GM21786 (cell line): ENCODE results near the gene NACAD.

ENCODE experiments used
- ATAC-seq: cut with Tn5 transposase; IDR thresholded peaks from one replicate; pipeline ENCODE4 v1.9.1; 2021; ENCODE audit not compliant: unreplicated experiment

NACAD gene

DNA sequence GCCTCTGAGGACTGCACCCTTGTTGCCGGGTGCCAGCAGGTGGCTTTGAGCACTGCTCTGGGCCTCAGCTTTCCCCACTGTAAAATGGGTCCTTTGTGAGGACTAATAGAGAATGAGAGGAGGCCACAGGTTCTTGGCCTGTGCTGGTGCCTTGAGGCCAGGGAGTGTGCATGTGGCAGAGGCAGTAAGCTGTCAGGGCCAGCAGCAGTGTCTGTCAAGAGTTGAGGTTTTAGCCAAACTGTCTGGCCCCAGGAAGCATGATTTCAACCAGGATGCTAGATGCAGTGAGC, 13.5 kb downstream of the NACAD start:
- no peak for ATAC-seq

DNA sequence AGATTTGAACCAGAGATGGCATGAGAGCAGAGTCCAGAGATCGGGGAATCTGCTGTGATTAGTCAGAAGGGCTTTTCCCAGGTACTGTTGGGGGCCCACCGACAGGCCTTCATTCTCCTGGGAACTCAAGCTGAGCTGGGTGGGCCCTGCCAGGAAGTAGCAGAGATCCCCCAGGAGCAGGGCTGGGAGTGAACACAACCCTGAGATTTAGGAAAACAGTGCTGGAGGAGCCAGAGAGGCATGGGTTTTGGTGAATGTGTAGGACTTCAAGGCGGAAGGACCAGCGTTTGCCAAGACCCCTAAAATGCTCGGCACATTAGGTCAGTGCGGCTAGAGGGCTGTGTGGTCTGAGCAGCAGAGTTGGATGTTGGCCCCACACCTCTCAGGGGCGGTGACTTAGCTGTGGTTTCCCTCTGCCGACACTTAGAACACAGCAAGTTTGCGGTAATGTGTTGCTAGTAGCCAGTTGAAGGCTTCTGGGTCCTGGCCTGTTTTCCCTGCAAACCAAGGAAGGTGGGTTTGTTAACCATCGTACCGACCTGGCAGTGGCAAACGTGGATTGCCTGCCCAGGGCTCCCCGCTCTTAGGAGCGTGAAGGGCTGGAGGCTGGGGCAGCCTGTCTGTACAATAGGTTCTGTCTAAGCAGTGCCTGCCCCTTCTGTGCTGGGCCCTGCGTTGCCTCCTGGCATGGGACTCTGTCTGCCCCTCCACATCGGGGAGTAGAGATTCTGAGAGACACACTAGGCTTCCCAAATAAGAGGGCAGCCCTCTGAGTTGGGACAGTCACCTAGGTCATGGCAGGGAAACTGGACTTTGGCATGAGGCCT, 14.0 kb downstream of the NACAD start:
- ATAC-seq, result no peak

DNA sequence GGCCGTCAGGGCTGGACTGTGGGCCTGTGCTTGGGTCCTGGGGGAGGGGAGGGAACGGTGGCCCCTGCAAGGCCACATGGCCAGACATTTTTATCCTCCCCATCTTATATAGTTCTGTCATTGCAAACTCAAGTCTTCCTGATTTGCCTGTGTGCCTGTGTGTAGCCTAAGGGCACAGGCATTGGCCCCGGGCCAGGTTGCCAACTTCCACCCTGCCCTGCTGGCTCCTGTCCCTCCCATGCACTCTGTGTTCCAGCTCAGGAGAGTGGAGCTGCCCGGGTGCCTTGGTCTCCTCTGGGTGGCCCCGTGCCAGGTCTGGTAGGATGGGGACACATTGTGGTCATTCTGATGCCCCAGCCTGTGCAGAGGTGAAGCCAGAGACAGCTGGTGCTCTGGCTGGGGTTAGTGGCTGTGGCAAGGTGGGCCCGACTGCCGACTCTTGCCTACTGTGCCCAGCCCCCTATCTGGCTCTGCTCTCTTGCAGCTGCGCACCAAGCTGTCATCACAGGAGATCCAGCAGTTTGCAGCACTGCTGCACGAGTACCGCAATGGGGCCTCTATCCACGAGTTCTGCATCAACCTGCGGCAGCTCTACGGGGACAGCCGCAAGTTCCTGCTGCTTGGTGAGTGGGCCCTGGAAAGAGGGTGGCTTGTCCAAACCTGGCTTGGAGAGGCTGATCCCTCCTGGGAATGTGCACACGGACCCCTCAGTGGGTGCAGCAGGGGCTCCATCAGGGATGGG, 14.8 kb downstream of the NACAD start:
- ATAC-seq, result no peak

DNA sequence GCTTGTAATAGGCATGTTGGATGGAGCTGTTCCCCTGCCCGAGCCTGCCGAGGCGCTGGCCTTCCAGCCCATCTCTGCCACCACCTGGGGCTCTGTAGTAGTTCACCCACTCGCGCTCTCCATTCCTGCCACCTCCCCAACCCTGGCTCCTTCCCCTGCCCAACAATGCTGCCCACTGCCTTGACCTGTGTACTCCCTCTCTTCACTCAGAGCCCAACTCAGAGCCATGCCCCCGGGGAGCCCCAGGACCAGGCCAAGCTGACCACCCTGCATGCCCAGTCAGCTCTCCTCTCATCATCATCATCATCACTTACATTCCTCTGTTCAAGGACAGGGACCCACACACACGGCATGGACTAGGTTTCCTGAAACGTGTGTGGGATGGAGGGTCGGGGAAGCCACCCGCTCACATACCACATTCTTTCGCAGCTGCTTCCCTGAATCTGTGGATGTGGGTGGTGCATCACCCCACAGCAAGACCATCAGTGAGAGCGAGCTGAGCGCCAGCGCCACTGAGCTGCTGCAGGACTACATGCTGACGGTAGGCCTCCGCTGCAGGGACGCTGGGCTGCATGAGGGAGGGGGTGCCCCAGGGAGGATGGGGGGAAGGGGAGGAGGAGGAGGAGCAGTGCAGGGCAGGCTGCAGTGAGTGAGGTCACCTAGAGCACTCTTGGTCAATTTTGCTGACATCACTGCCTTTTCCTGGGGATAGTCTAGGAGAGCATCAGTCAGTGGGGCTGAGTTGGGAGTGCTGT, 15.6 kb downstream of the NACAD start:
- ATAC-seq, result no peak

DNA sequence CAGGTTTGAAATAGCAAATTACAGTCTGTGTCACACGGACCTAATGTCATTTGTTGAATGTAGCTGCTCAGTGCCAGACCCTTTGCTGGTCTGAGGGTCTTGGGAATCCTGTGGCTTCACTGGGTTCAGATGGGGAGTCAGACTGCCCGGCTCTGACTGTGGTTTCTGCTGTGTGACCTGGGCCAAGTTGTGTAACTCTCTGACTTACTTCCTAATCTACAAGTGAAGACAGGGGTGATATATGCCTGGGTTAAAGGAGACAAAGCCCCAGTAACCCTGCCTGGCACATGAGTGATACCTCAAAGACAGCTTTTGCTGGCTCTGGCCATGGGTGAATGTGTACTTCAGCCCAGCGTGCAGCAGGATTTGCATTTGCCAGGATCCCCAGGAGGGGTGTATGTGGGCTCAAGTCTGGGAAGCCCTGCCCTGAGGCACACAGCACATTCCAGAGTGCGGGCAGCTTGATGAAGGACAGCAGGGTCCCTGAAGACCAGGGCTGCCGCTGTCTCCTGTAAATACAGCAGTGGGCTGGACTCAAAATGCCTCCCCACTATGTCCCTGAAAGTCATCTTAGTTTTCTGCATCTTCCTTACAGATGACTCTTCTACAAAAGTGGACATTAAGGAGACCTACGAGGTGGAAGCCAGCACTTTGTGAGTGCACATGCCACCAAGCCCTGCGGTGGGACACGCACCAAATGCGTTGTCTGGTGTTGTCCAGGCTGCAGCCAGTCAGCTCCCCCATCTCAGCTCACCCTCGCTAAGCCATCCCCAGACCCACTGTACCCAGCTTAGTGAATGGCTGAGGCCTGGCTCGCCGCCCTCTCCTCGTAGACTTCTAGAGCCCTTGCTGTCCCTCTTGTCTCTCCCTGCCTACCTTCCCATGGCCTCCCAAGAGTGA, 16.4 kb downstream of the NACAD start:
- no peak for ATAC-seq

DNA sequence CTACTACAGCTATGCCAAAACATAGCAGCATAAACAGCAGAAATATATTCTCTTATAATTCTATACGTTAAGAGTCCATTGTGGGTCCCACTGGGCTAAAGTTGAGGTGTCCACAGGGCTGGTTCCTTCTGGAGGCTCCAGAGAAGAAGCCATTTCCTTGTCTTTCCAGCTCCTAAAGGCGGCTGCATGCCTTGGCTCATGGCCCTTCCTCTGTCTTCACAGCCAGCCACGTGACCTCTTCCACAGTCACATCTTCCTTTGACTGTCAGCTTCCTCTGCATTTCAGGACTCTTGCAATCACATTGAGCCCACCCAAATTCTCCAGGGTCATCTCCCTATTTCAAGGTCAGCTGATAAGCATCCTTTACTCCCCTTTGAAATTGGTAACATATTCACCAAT, 17.2 kb downstream of the NACAD start:
- ATAC-seq, result no peak

DNA sequence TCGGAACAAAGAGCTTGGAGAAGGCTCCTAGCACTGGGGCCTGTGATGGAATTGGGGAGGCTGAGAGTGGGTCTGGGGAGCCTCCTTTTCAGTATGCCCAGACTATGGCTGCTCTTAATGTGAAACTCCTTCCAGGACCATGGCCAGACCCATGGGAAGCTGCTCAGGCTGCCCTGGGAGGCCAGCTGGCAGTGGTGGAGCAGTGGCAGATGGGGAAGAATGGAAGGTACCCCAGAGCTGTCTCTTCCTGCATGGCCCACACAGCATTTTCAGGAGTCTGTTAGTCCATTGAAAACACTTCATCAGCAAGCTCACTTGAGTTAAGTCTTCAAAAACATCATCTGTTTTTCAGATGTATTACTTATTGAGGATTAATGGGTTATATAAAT, 18.5 kb downstream of the NACAD start:
- no peak for ATAC-seq

DNA sequence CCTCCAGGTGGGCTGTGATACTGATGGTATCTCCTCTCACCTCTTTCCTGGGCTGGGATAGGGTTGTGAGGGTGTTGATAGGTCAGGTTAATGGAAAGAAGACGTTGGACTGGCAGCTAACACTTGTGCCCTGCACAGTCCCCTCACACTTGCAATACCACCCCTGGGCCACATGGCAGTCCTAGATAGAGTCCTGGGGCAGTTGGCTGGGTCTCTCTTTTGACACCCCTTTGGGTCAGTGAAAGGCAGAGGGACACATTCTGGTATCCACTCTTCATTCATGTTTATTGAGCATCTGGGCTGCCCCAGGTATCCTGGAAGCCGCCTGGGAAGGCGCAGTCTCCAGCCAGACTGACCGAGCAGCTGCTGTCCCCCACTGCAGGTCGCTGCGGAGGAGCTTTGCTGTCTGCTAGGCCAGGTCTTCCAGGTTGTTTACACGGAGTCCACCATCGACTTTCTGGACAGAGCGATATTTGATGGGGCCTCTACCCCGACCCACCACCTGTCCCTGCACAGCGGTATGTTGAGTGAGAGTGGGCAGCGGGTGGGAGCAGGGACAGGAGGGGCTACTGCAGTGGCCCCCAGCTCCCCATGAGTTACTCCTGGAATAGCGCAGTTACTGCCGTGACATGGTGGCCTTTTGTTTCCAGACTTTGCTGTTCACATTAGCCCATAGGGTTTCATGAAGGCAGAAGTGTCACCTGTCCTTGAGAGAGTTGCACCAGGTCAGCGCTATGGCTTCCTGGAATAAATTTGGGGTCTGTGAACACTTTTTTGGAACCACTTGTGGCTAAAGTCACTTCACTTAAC, 19.1 kb downstream of the NACAD start:
- ATAC-seq, result no peak

DNA sequence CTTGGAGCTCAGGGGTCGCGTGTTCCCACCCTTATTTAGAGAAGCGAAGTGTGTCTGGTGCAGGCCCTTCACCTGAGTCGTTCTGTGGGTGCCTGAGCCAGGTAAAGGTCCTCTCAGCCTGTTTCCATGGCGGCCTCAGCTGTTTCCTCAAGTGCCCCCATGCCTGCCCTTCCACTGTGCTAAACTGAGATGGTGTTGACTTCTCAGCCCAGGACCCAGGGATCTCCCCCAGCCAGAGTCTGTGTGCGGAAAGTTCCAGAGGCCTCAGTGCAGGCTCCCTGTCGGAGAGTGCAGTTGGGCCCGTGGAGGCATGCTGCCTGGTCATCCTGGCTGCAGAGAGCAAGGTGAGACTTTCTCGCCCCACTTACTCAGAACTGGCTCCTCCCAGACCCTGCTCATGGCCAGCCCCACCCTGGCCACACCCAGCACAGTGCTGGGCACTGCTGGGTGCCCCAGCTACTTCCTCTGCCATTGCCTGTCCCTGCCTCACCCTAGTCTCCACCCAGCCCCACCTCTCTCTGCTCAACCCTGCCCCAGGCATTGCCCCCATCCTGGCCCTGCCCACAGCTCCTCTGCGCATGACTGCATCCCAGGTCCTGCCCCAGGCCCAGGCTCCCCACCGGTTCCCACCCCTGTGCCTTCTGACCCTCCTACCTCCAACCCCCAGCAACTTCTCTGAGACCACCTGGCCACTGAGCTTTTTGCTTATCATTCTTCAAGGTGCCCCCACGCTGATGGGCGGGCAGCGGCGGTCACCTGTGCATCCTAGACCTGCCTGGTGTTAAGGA, 20.3 kb downstream of the NACAD start:
- ATAC-seq, result no peak

DNA sequence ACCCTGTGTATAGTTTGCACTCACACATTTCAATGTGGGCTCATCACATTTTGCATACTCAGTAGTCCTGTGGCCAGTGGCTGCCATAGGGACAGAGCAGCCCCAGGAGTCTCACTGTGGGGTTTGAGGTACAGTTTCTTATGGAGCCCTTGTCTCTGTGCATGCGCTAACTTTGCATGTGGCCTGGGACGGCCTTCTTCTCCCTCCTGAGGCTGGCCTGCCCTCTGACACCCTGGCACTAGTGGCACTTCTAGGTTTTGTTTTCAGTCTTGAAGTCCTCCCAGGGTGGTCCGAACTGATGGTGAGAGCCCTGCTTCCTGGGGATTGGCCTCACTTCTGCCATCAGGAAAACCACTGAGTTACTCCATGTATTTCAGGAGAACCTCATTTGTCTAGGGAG, 21.2 kb downstream of the NACAD start:
- no peak for ATAC-seq

DNA sequence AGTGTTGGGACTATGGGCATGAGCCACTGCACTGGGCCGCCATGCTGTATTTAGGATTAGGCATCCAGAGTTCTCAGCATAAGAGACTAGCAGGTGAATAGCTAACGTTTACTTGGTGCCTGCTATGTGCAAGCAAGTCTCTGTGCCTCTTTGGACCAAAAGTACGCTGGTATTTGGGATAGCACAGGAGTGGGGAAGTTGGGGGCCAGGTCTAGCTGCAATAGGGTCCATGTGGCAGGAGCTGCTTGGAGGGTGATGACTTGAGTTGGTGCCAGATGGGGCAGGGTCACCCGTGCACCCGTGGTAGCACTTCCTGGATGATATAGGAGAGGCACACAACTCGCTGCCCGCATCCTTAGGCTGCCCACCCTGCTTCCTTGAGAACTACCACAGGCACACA, 22.4 kb downstream of the NACAD start:
- no peak for ATAC-seq

DNA sequence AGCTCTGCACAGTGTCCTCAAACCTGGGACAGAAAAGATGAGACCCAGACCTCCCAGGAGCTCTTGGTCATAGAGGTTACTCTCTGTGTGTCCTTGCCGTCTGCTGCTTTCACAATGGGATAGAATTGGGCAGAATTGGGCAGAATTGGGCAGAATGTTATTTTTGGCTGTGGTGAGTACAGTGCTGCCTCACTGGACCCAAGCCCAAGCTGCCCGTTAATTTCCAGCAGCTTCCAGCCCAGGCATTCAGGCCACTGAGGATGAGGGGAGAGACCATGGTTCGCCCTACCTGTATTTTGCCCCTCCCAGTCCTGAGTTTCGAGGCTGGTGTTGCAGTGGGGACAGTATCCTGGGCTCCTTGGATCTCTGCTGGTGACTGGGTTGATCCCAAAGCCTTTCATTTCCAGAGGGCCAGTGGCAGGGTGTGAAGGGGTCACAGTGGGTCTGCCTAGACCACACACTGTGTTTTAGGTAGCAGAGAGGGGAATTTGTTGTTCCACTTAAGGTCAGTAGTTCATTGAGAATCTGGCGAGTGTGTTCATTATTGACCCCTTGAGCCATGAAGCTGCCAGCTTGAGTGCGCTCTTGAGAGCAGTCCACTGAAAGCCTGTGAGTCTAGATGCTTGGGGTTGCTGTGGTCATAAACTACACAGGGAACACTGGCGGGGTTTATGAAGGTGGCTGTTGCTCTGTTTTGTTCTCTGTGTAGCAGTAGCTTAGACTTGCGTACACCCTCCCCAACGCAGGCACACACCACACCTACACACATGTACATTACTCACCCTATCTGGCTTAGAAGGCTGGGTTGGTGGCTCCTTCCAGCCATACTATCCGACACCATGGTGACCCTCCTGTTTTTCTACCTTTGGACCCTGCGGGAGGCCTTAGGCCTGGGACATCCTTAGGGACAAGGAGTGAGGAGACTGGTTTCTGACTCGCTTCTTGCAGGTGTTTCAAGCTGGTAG, 23.5 kb downstream of the NACAD start:
- ATAC-seq, result no peak

DNA sequence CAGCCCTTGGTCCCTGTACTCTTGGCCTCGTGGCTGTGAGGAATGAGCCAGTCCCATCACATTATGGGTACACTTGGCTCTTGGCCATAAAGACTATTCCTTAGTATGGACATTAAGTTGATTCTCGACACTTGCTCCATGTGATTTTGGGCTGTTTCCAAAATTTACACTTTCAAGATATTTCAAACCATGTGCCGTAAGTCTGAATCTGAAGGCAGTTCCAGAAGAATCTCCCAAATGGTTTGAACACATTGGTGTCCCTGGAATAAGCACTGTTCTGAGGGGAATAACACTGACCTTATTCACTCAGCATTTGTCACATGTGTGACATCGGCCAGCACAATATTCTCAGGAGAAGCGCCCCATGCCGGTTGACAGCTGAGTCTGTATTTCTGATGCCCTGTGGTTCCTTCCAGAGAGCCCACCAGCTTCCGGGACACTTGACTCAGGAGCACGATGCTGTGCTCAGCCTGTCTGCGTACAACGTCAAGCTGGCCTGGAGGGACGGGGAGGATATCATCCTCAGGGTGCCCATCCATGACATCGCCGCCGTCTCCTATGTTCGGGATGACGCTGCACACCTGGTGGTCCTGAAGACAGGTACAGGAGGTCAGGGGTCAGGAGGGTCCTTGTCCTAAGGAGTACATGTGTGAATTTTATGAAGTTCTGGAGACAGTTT, 24.6 kb downstream of the NACAD start:
- ATAC-seq, result no peak

DNA sequence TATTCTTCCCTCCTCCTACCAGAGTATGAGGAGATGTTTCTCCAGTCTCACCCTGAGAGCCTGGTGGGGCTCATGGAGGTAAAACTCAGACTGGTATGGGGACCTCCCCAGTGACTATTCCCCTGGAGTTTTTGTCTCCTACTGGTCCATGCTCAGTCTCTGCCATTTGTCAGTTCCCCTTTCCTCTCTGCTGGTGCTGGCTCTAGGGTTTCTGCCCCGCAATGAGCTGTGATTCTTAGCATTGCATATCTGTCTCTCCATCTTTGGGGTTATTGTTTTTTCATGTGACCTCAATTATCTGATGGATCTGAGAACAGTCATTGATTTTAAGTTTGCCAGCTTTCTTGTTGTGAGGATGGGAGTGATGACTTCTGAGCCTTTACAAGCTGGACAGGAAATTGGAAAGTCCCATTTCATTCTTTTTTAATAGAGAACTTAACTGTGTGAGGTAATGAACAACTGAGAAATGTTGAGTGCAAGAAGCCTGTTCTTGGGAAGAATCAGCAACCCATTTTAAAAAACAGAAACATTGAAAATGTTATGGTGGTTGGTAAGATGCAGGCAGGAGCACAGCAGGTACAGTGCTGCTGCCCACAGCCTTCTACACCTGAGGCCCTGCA, 26.9 kb downstream of the NACAD start:
- ATAC-seq, result no peak

DNA sequence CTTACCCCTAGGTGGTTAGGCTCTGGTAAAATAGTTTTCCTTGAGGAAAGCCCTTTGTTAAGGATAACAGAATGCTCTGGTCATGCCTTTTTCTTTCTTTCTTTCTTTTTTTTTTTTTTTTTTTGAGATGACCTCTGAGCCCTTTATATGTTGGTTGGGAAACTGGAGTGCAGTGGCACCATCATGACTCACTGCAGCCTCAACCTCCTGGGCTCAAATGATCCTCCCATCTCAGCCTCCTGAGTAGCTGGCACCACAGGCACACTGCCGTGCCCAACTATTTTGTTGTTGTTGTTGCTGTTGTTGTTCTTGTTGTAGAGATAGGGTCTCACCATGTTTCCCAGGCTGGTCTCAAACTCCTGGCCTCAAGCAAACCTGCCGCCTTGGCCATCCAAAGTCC, 27.4 kb downstream of the NACAD start:
- no peak for ATAC-seq

DNA sequence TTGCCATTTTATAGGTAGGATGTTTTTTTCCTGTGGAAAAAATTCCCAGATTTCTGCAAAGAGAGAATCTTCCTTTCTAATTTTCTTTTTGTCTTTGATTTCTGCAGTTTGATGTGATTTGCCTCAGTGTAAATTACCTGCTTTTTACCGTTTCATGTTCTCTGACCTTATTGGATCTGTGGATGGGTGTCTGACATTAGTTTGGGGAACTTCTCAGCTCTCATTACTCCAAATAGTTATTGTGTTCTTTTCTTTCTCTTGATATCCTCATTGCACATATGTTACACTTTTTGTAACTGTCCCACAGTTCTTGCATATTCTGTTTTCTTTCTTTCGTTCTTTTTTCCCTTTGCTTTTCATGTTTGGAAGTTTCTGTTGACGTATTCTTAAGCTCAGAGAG, 28.5 kb downstream of the NACAD start:
- ATAC-seq, result no peak

DNA sequence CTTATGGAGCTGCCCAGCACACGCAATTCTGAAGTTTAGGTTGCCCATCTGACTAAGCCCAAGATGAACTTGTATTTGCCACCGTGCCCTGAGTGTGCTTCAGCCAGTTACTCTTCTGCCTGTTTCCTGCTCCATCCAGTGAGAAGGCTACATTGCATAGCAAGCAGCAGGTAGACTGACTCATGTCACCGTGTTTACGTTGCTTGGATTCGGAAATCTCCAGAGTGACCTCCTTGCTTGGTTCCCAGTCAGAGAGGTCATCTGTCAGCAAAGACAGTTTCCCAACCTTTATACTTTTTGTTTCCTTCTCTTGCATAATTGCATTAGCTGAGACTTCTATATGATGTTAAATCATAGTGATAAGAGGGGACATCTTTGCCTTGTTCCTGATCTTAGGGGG, 30.9 kb downstream of the NACAD start:
- ATAC-seq, result no peak
